IMR-90 (cell line): ENCODE measurements around the gene SMAD2. TPM values are rescaled to one million over a fixed set of nuclear protein-coding genes. Genes with fewer than 3 reads are reported as not detected.

Source experiments
- ATAC-seq: fragments of 200-7000 bp; cut with Tn5 transposase; 2 replicates; pipeline ENCODE4 v1.9.1; 2020; ENCODE audit warnings: low read depth, mild to moderate bottlenecking, moderate library complexity
- BruUV-seq: library from RNA; stranded (reverse); fragments of 400-500 nt; replicated peaks from 2 replicates; lab custom pipeline; 2021; lab: Mats Ljungman, UMichigan
- CTCF ChIA-PET: fragments of 300-600 bp; formaldehyde crosslinking; extraction: SDS; loops from one replicate; lab custom pipeline; 2021; ENCODE audit warnings: antibody characterized with exemption; lab: Yijun Ruan, JAX
- POLR2A ChIA-PET: fragments of 300-600 bp; sonication (Branson Sonifier 250); formaldehyde crosslinking; loops from one replicate; lab custom pipeline; 2022; ENCODE audit warnings: antibody characterized with exemption; ENCODE audit not compliant: unreplicated experiment; lab: Charles Lee
- DNase-seq: peaks from one replicate; pipeline ENCODE4 v3.0.0; 2013
- H2AFZ ChIP-seq: replicated peaks from 2 replicates; pipeline ENCODE3; 2013; ENCODE audit warnings: low read length, mild to moderate bottlenecking; ENCODE audit not compliant: poor library complexity
- H2AK5ac ChIP-seq: 2 replicates; pipeline ENCODE4 v1.6.1; 2013; ENCODE audit warnings: low read depth, low read length, inconsistent platforms
- H2AK9ac ChIP-seq: replicated peaks from 2 replicates; pipeline ENCODE3; 2013; ENCODE audit warnings: mild to moderate bottlenecking, low read depth, low read length, moderate library complexity; ENCODE audit not compliant: poor library complexity
- H2BK120ac ChIP-seq: 2 replicates; pipeline ENCODE4 v1.6.1; 2013; ENCODE audit warnings: low read depth, low read length, inconsistent platforms
- H2BK15ac ChIP-seq: 3 replicates; pipeline ENCODE4 v1.6.1; 2013; ENCODE audit warnings: low read depth, low read length, inconsistent platforms
- H2BK20ac ChIP-seq: 2 replicates; pipeline ENCODE4 v1.6.1; 2013; ENCODE audit warnings: low read depth, mild to moderate bottlenecking, inconsistent platforms, low read length, moderate library complexity
- H2BK5ac ChIP-seq: 2 replicates; pipeline ENCODE4 v1.6.1; 2013; ENCODE audit warnings: mild to moderate bottlenecking, low read depth, low read length, inconsistent platforms; ENCODE audit not compliant: poor library complexity, severe bottlenecking
- H3K14ac ChIP-seq: replicated peaks from 2 replicates; pipeline ENCODE4 v1.6.1; 2013; ENCODE audit warnings: low read depth, low read length, inconsistent platforms
- H3K18ac ChIP-seq: 2 replicates; pipeline ENCODE4 v1.6.1; 2013; ENCODE audit warnings: low read depth, low read length, control low read depth
- H3K23ac ChIP-seq: 2 replicates; pipeline ENCODE4 v1.6.1; 2013; ENCODE audit warnings: low read depth, low read length, inconsistent platforms
- H3K27ac ChIP-seq: 2 replicates; pipeline ENCODE4 v1.5.1; 2013; ENCODE audit warnings: mild to moderate bottlenecking, control low read depth, low read length; ENCODE audit not compliant: insufficient read depth
- H3K27me3 ChIP-seq: 2 replicates; pipeline ENCODE4 v1.6.1; 2013; ENCODE audit warnings: low read length; ENCODE audit not compliant: control insufficient read depth, insufficient read depth
- H3K36me3 ChIP-seq: 2 replicates; pipeline ENCODE4 v1.6.1; 2013; ENCODE audit warnings: low read length, mixed read lengths; ENCODE audit not compliant: control insufficient read depth, insufficient read depth
- H3K4ac ChIP-seq: 2 replicates; pipeline ENCODE4 v1.6.1; 2013; ENCODE audit warnings: low read depth, low read length, inconsistent platforms
- H3K4me1 ChIP-seq: 2 replicates; pipeline ENCODE4 v1.6.1; 2013; ENCODE audit warnings: low read length, mixed read lengths; ENCODE audit not compliant: control insufficient read depth, insufficient read depth
- H3K4me2 ChIP-seq: 2 replicates; pipeline ENCODE4 v1.6.1; 2013; ENCODE audit warnings: low read depth, mild to moderate bottlenecking, control low read depth, low read length, moderate library complexity
- H3K4me3 ChIP-seq: 2 replicates; pipeline ENCODE4 v1.5.1; 2013; ENCODE audit warnings: low read depth, mild to moderate bottlenecking, control low read depth, low read length, moderate library complexity; ENCODE audit not compliant: insufficient read depth
- H3K56ac ChIP-seq: 2 replicates; pipeline ENCODE4 v1.6.1; 2013; ENCODE audit warnings: low read length, inconsistent platforms; ENCODE audit not compliant: insufficient read depth; ENCODE audit errors: extremely low read depth
- H3K79me1 ChIP-seq, 2 experiments: 2 replicates each; pipeline ENCODE4 v1.6.1; 2013; ENCODE audit warnings: low read length in 2 of 2, inconsistent platforms in 1 of 2, low read depth in 1 of 2
- H3K9ac ChIP-seq: 2 replicates; pipeline ENCODE4 v1.6.1; 2013; ENCODE audit warnings: low read depth, low read length, control low read depth
- H3K9me1 ChIP-seq: 2 replicates; pipeline ENCODE4 v1.6.1; 2013; ENCODE audit warnings: low read length, inconsistent platforms; ENCODE audit not compliant: insufficient read depth
- H3K9me3 ChIP-seq: 2 replicates; pipeline ENCODE4 v1.6.1; 2013; ENCODE audit warnings: low read length; ENCODE audit not compliant: control insufficient read depth, insufficient read depth
- H4K20me1 ChIP-seq: 2 replicates; pipeline ENCODE4 v1.6.1; 2013; ENCODE audit warnings: low read length, inconsistent platforms; ENCODE audit not compliant: insufficient read depth
- H4K5ac ChIP-seq: 2 replicates; pipeline ENCODE4 v1.6.1; 2013; ENCODE audit warnings: mild to moderate bottlenecking, low read depth, low read length, control low read depth
- H4K8ac ChIP-seq, 2 experiments: 2 replicates each; pipeline ENCODE4 v1.6.1; 2013; ENCODE audit warnings: low read depth in 2 of 2, low read length in 2 of 2, control low read depth in 1 of 2, inconsistent platforms in 1 of 2
- H4K91ac ChIP-seq: 2 replicates; pipeline ENCODE4 v1.6.1; 2013; ENCODE audit warnings: low read depth, low read length, inconsistent platforms; ENCODE audit not compliant: insufficient read depth
- FOS ChIP-seq: fragments of 150-350 bp; IDR thresholded peaks from 2 replicates; pipeline ENCODE4 v1.6.1; 2016; ENCODE audit warnings: low read depth, low read length
- POLR2A ChIP-seq: IDR thresholded peaks from 2 replicates; pipeline ENCODE4 v1.6.1; 2012; ENCODE audit warnings: mild to moderate bottlenecking, low read depth, low read length
- RCOR1 ChIP-seq: IDR thresholded peaks from 2 replicates; pipeline ENCODE4 v1.6.1; 2012; ENCODE audit warnings: mild to moderate bottlenecking, low read length, improper control_type of control experiment; ENCODE audit not compliant: insufficient replicate concordance
- WGBS, 2 experiments: methylation state at CpG; one replicate each; pipeline versions ENCODE4 v1.1.5 to v1.1.7; 2013; ENCODE audit warnings: missing lambda C conversion rate in 2 of 2; ENCODE audit not compliant: insufficient read length in 1 of 2; ENCODE audit errors: extremely low coverage in 2 of 2; 5-methylcytosine and 5-hydroxymethylcytosine counted together
- dilution Hi-C: fragments of 300-500 bp; cut with HindIII; formaldehyde crosslinking; loops from one replicate; pipeline ENCODE4 v1.14.3; 2018; ENCODE audit warnings: low sequenced_read_pairs; ENCODE audit not compliant: unreplicated experiment
- in situ Hi-C: fragments of 300-500 bp; cut with MboI; formaldehyde crosslinking; loops from 3 replicates; pipeline ENCODE4 v1.14.3; 2019; ENCODE audit warnings: low sequenced_read_pairs, inconsistent platforms, mixed read lengths
- intact Hi-C: fragments of 100-400 bp; cut with micrococcal nuclease; formaldehyde crosslinking; loops from 2 replicates; pipeline ENCODE4 v1.10.0; 2022
- polyA plus RNA-seq, 3 experiments: library from polyadenylated mRNA; depleted of rRNA; stranded (reverse); fragments of >200 nt; gene quantifications; 2 replicates each; pipeline ENCODE4 v1.2.3, GENCODE V29; 2012; ENCODE audit warnings: low replicate concordance in 1 of 3
- total RNA-seq: library from RNA; depleted of rRNA; stranded (reverse); fragments of >200 nt; gene quantifications from 2 replicates; pipeline ENCODE4 v1.2.3, GENCODE V29; 2012

Gene SMAD2
- total and polyA plus RNA-seq, 2 of the 4 experiments (the other 2 are of a cell fraction), result 41.7 to 171 TPM

DNA sequence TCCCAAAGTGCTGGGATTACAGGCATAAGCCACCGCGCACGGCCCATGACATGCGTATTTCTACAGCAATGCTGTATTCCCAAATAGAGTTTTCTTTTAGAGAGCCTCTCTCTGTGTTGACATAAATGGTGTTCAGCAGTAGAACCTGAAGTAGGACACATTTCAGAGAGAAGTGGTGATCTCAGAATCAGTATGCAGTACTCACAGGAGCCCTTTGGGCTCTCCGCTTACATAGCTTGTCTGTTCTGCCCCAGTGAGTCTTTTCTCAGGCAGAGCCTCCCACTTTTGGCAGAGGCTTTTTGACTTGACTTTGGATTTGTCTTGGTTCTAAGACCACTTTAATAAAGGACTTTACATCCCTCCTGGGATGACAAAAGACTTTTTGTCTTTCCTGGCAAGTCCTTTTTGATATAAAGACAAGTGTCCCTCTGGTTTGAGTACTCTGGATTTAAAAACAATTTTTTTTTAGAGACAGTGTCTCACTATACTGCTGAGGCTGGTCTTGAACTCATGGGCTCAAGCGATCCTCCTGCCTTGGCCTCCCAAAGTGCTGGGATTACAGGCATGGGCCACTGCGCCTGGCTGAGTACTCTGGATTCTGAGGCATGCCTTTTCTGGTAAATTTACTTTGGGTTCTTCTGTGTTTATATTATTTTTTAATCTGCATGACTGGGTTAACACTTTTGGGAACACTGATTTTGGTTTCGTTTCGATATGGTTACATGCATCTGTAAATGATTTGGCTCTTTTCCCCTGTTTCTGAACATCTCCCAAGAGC is 113.3 kb downstream of the SMAD2 start:
- dilution Hi-C loops (no loop called here), intact Hi-C loops (no loop called here), in situ Hi-C loops (no loop called here)
- no CpG with 5 or more reads among the region's 9 CpGs for WGBS, 2 experiments
- H3K79me1 ChIP-seq, result no peaks in the 10 kb centered on the region
- no peak overlapping the region for H3K23ac ChIP-seq
- no peaks in the 10 kb centered on the region for H3K27me3 ChIP-seq
- no peak overlapping the region for H2BK5ac ChIP-seq
- no peak overlapping the region for H3K27ac ChIP-seq
- no peaks in the 10 kb centered on the region for H3K36me3 ChIP-seq
- BruUV-seq, result no TSS peak
- H3K9me3 ChIP-seq, result no peaks in the 10 kb centered on the region
- no peak overlapping the region for H4K91ac ChIP-seq
- no peaks in the 10 kb centered on the region for H3K9me1 ChIP-seq
- H2AFZ ChIP-seq, result no peak overlapping the region
- H3K4me2 ChIP-seq, result peak overlapping the region; percentile 69
- no peak overlapping the region for H2BK120ac ChIP-seq
- H4K20me1 ChIP-seq, result no peaks in the 10 kb centered on the region
- H2AK9ac ChIP-seq, result no peak overlapping the region
- no peak overlapping the region for H4K5ac ChIP-seq
- H3K4me3 ChIP-seq, result peak overlapping the region; percentile 17; the same call in 1 of the 2 replicates
- H3K56ac ChIP-seq, result no peak overlapping the region
- H2BK15ac ChIP-seq, result no peak overlapping the region
- H4K8ac ChIP-seq, result no peak overlapping the region
- H3K4ac ChIP-seq, result no peak overlapping the region
- no peak overlapping the region for H3K14ac ChIP-seq
- no peak overlapping the region for H3K9ac ChIP-seq
- CTCF ChIA-PET, result interaction anchor here (0.7 kb wide), 1 partner anchor 990 kb away, joined by 4 read pairs; no protein-coding TSS in a partner anchor
- ATAC-seq (peak; percentile 14; the same call in 1 of the 2 replicates), DNase-seq (peak; percentile 6)
- no peak overlapping the region for H3K18ac ChIP-seq
- POLR2A ChIA-PET, result no interaction called here
- TF ChIP-seq POLR2A (no peak), RCOR1 (no peak), FOS (no peak)
- no peak overlapping the region for H2AK5ac ChIP-seq
- H2BK20ac ChIP-seq, result no peak overlapping the region
- no peaks in the 10 kb centered on the region for H3K4me1 ChIP-seq
